Measurements from ENCODE around the gene DHX29.

Gene DHX29

DNA sequence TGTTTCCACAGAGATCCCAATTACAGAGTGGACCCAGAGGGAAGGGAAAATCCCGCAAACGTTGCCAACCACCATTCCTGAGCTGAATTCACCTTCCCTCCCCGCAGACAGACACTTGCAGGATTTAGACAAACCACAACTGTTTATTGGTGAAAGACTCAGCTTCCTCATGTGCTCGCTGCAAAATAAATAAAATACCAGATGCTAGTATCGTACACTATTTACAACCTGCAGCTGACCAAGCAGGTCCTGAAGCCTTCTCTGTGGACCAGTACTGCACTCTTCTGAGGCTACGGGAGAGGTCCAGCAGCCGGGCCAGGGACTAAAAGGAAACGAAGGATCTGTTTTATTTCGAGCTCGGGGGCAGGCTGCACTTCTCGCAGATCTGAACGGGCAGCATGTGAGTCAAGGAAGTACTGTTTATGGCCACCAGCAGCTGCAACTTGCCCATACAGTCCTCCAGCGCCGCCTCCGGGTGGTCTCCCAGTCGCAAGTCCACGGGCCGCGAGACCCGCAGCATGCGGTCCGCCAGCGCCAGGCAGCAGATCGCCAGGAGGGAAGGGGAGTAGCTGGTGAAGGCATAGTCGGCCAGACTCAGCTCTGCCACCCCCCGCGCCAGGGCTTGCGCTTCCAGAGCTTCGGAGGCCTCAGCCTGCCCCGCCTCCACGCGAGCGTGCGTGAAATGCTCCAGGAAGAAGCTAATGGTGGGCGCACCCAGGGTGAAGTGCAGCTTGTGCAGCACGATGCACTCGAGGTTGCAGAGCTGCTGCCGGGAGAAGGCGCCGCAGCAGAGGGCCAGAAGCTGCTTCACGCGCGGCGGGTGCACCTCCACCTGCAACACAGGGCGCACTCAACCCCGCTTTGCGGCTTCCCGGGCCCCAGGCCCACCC, 76.2 kb downstream of the DHX29 start:
- peak; percentile 74 for DNase-seq

DNA sequence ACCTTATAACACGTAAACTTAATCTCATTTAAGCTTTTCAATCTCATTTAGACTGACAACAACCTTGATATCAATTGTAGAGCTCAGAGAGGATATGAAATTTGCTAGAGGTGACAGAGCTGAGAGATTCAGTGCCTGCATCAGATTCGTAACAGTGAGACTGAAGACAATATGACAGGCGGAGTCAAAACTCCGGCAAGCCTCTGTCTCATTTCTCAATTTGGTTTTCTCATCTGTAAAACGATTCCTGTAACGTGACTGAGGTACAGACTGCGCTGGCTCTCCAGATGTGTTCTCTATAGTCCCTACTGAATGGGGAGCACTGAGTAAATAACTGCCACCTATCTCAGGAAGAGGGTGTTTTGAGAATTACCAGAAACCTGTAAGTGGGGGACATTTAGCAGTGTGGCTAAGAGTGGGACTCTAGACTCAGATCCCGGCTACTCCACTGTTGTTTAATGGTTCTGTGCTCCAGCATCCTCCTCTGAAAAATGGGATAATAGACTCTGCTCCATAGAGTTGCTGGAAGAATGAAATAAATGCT, 77.3 kb downstream of the DHX29 start:
- no peak for DNase-seq

DNA sequence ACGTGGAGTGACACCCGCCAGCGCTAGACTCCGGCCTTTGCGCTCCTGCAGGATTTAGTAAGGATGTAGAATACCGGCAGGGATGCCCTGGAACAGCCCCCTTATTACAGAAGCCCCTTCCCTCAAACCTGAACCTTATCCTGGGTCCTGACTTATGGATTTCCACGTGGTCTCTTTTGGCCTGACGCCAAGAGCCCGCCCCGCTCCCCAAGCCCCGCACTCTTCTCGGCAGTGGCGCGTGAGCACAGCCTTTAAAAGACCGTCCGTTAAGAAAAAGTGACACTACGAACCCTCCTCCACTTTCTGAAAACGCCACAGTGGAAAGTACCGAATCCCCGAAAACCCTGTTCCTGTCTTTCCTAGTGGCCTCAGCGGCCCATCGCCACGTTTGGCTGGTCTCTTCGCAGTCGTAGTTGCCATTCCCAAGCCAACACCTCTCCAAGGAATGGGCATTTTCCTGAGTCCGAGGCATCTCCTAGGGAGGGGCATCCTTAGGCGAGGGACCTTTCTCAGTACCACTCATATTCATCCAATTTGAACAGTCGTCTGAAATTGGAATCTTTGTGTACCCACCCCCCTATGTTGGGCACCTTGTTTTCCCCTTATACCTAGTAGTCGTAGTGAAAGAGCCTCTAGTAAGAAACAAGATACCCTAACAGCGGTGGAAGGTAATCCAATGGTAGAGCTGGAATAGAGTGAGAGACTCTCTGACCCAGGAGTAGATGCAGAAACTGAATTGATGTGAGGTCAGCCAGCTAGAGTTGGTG, 79.6 kb downstream of the DHX29 start:
- DNase-seq = no peak

DNA sequence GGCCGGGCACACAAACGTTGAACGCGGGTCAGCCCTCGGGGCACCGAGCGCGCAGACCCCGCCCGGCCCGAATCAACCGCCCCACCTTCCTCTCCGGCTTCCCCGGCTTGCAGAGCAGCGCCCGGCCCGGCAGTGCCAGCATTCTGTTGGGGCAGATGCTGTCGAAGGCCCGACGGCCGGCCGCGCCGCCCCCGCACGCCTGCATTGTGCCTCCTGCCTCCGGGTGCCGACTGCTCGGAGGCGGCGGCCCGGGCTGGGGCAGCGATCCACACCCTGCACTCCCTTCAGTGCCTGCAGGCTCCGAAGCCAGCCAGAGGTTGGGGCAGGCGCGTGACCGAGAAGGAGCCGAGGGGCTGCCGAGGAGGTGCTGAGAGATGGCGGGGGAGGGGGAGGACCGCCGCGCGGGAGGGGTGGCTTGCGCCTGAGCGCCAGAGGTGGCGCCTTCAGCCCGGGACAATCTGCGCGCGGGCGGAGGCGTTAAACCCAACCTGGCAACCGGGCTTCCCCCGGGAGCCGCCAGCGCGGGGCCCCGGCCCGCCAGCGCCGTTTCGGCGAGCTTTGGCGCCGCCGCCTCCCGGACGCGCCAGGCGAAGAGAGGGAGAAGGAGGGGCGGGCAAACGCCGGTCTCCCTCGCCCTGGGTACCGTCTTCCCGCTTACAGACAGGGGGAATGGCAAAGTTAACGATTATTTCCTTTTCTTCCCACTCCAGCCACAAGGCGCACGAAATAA, 80.4 kb downstream of the DHX29 start, which contains the start of gene MCIDAS:
MCIDAS (minus strand) TSS at position 382 of the 730 bp plus-strand sequence; CDS start at position 205, 177 bp downstream.
- peak; percentile 86 for DNase-seq

DNA sequence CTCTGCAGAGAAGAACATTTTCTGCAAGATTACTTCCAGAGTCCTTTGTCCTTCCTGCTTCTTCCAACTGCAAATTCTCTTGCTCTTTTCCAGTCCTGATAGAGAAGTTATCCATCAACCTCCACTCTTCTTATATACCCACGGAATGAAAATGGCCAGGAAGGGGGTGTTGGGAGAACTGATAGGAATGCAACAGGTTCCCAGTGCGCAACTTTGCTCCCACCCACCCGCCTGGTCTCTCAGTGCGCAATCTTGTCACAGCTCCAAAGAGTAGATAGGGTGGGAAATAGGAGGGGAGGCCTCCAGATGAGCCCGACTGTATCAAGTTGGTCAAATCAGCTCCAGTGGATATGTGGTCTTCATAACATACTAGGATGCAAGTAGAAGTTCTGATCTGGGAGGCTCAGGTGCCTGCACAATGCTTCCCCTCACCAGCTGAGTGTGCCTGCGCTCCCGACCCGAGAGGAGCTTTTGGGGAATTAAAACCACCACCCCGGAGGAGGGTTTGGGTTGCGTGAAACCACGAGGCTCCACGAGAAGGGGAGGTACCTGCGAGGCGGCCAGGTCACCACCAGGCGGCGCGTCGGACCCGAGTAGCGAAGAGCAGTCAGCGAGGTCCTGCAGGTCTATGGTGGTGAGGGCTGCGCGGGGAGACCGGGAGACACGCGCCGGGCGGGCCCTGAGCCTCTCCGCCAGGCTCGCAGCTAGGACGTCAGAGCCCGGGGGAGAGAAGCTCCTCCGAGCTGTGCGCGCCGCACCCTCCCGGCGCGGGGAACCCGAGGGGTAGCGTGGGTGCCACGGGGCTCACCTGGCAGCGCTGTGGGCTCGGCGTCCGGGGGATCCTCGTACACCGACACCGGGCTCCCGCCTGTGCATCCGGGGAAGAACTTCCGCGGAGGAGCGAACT, 81.2 kb downstream of the DHX29 start:
- DNase-seq = peak; percentile 87

DNA sequence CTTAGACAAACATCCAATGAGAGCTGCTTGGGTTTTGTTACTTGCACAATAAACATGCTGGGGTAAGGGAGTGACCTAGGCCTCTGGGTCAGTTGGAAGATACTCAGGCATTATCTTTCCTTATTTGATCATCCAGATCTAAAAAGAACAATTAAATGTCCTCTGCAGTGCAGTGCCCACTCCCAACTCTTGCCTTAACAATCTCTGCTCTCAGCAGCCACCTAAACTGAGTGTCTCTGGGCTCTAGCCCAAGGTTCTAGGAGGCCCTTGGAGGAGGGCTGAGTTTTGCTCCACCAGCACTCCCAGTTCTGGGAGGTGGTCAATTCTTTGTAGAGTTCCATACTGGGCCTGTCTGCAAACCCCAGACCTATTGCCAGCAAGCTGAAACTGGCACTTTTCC, 82.1 kb downstream of the DHX29 start:
- no peak for DNase-seq

DNA sequence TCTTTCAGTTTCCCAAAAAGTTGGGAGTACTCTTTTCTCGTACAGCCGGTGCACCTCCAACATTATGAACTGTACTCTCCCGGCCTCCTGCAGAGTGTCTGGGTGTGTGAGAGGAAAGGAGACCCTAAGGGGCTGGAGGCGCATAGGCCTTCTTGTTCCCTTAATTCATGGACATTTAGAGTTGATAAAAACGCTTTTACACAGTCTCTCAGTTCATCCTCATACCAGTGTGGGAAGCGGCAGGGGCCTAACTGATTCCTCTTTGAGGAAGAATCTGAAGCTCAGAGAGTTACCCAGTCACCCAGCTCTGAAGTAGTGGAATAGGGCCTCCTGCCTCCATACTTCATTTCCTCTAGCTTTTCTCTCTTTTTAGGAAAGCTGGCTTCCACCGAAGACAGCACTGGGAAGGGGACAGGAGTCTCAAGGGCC, 83.7 kb downstream of the DHX29 start:
- DNase-seq = no peak

DNA sequence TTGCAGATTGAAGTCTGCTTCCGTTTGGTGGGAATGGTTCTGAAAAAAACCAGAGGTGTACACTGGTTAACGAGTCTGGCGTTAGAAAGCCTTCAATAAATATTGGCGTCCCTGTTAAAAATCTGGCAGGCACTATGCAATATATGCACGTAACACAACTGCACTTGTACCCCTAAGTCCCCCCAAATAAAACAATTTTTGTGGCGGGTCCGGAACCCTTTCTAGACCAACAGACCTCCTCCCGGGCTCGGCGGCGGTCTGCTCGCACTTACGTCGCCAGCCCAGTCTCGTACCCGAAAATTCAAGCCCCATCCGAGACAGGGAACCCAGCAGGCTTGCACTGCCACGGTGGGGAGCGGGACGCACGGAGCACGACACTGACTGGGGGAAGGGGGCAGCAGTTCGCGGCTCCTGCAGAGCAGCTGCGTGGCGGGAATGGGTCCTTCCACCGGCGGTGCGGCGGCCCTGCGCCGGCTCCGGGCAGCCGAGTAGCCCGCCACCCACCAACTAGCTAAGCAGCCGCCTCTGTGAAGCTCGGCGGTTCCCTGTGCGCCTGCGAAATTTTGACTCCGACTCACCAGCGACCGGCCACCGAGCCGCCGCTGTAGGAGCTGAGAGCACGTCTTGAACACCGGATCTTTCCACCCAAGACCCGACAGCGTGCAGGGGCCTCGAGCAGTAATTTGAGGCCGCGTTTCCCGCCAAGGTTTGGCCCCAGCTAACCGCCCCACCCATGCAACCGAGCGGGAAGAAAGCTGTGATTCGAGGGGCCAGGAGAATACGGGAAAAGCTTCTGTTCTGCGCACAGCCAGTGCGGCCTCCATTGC, 84.3 kb downstream of the DHX29 start:
- peak; percentile 65 for DNase-seq

DNA sequence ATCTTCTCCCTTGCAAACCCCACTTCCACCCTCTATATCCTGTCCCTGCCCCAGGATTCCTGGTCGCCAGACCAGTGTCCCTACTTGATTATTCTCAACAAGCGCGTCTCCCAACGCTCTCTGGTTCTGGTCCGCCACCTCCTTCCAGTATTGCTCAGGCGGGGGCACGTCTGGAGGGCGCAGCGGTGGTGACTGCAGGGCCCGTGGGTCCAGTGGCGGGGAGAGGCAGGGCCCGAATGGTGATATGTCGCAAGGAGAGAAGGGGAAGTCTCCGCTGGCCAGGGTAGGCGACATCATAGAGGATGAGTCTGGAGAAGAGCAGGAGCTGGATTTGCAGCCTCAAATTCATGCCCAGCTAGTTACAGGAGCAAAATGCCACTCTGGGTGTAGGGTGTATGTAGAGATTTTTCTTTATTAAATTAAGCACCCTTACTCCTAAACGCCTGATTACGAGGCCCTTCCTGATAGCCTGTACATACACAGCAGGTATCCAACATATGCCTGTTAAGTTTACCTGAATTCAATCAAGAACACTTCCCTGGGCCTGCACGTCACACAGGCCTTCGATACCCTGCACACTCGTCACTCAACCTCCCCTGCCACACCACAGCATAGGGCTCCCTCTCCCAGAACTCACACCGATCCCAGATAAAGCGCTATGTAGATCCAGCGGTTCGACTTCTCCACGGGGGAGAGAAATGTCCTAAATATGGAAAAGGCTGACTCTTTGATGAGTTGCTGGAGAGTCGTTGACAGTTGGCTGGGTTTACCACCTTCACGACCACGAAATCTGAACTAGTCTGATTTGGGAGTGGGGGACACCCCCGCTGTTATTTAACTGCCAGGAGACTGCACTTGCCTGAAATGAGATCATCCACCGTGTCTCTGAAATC, 85.2 kb downstream of the DHX29 start:
- DNase-seq = no peak

DNA sequence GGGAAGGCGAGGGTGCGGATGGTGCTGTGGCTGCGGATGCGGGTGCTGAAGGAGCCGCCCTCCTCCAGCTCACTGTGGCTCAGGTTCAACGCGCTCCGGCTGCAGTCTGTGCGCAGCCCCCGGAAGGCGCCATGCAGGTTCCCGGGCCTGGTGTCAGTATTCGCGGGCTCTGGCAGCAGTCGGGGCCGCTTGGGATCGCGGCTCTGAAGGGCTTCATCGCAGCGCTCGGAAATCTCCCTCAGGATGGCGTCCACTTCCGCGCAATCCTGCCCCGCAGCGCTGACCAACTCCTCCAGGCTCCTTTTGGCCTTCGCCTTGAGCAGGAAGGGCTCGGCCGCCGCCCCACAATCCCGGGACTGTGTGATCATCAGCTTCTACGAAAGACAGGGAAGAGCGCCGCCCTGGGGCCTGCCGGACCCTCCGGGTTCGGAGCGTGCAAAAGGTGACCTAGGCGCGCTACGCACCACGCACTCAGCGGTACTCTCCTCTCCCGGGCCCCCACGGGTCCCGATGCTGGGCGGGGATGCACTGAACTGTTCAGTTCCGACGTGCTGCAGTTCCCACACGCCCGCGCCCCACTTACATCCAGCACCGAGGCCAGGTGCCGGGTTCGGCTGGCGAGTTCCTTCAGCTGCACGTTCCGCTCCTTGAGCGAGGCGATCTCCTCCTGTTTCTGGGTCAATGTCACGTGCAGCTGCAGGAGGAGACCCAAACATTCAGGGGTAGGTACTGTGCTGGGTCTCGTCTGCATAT, 86.9 kb downstream of the DHX29 start:
- no peak for DNase-seq

DNA sequence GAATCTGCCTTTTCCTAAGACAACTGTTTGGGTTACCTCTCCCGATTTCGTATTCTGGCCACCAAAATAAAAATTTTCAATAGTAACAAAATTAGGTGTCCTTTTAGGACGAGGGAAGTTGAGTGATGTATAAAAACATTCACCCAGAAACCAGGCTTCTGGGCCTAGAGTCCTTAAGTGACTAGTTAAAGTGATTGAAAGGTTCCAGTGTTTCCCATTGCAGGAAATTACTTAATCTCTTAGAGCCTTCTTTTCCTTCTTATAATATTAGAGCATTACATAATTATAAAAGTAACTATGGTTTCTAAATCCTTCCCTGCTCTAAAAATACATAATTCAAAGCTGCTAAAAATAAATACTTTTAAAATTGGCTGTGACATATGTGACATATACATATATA, 87.7 kb downstream of the DHX29 start:
- no peak for DNase-seq

DNA sequence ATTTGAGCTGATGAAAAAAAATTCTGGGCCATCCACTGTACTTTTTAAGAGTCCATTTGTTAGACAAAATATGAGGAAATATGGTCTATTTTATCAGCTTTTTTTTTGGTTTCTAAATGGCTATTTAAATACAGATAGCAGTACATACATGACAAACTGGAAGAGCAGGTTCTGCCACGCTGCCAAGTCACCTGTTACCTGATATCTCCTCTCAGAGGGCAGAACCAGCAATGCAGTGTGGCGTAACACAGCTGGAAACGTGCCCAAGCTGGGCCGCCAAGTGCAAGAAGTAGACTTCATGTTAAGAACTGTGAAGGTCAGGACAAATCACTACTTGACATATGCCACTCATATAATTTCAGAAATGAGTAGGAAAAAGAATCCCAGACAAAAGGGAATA, 88.5 kb downstream of the DHX29 start:
- DNase-seq = no peak

DNA sequence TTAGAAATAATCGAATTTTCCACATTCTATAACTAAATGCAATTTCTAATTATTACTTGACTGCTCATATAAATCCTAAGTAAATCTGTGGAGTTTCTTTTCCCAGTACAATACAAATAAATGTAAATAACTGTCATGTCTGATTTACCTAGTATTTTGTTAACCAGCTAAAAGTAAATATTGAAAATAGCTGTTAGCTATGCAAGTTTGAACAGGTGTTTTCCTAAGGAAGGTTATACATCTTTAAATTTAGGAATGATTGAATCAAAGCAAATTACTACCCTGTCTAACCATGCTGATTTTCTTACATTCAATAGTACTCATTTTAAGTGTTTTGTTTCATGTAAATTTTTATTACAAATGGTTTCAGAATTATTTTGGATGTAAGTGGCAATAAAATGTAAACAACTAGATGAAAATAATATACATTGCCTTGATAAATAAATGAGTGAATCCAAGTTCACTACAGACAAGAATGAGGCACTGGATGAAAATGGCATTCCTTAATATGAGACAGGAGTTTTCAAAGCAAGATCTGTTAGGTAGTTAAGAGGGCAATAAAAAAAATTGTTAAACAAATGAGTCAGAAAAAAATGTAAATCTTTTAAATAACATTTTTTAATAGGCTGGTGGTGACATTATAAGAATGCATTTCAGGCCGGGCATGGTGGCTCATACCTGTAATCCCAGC, 96.2 kb downstream of the DHX29 start:
- DNase-seq = no peak
